Mammary epithelial cell (primary cell): ENCODE results near the gene SLC16A12.

ENCODE experiments used
- CTCF ChIP-seq, 2 donors: IDR thresholded peaks in 1 of 2; conservative IDR thresholded peaks in 1 of 2; 2 replicates each; pipeline ENCODE4 v1.5.1; 2011 to 2012; ENCODE audit warnings: inconsistent platforms in 2 of 2, low read length in 2 of 2, mild to moderate bottlenecking in 2 of 2, control low read depth in 1 of 2, low read depth in 1 of 2; ENCODE audit not compliant: insufficient read depth in 1 of 2; ENCODE audit errors: extremely low read depth in 1 of 2
- EZH2 ChIP-seq: IDR thresholded peaks from 2 replicates; pipeline ENCODE4 v1.6.1; 2012; ENCODE audit warnings: low read length, inconsistent platforms, borderline replicate concordance

GRCh38 chr10:89540420-89540949 lies 5.1 kb upstream of the SLC16A12 start:
- TF ChIP-seq EZH2 (no peak), CTCF (conservative IDR thresholded peaks at IDR 0.05 in 1 of 2, IDR thresholded peaks at IDR 0.05 in 1 of 2; ENCODE audit: extremely low read depth in 1 of 2, insufficient read depth in 1 of 2, low read depth in 1 of 2, low read length in 2 of 2) (no peak)
